ENCODE data around the gene TTBK1.

TTBK1 gene

DNA sequence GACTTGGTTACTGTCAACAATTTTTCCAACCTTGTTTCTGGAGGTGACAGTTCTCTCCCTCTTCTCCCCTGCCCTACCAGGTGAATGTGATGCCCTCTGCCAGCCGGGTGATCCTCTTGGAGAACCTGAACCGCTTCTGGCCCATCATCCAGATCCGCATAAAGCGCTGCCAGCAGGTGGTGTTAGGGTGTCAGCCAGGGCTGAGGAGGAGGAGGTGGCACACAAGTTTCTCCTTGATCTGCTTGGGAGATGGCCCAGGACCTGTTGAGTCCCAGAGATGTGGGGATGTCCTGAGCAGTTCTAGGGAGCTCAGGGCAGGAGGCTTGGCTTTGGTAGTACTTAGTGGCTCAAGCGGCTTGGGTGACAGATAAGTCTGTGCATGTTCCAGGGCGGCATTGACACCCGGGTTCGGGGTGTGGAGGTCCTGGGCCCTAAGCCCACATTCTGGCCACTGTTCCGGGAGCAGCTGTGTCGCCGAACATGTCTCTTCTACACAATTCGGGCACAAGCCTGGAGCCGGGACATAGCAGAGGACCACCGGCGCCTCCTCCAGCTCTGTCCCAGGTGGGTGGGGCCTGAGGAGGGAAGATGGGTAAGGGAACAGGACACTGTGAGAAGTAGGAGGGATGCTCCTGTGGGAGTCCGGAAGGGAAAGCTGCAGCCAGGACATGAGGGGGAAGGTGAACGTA, 40.1 kb upstream of the TTBK1 start:
- TF ChIP-seq, protein P1, sequence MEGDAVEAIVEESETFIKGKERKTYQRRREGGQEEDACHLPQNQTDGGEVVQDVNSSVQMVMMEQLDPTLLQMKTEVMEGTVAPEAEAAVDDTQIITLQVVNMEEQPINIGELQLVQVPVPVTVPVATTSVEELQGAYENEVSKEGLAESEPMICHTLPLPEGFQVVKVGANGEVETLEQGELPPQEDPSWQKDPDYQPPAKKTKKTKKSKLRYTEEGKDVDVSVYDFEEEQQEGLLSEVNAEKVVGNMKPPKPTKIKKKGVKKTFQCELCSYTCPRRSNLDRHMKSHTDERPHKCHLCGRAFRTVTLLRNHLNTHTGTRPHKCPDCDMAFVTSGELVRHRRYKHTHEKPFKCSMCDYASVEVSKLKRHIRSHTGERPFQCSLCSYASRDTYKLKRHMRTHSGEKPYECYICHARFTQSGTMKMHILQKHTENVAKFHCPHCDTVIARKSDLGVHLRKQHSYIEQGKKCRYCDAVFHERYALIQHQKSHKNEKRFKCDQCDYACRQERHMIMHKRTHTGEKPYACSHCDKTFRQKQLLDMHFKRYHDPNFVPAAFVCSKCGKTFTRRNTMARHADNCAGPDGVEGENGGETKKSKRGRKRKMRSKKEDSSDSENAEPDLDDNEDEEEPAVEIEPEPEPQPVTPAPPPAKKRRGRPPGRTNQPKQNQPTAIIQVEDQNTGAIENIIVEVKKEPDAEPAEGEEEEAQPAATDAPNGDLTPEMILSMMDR (IDR thresholded peaks at IDR 0.05; ENCODE audit: insufficient read depth, low read length): no peak
- TF ChIP-seq GABPA (IDR thresholded peaks at IDR 0.05; ENCODE audit: low read depth) (no peak), POLR2AphosphoS5 (IDR thresholded peaks at IDR 0.05; ENCODE audit: low read depth) (no peak; the same call in 1 of the 2 replicates), SPI1 (IDR thresholded peaks at IDR 0.05; ENCODE audit: borderline replicate concordance, low read depth) (no peak)
- TF ChIP-seq, protein P2, sequence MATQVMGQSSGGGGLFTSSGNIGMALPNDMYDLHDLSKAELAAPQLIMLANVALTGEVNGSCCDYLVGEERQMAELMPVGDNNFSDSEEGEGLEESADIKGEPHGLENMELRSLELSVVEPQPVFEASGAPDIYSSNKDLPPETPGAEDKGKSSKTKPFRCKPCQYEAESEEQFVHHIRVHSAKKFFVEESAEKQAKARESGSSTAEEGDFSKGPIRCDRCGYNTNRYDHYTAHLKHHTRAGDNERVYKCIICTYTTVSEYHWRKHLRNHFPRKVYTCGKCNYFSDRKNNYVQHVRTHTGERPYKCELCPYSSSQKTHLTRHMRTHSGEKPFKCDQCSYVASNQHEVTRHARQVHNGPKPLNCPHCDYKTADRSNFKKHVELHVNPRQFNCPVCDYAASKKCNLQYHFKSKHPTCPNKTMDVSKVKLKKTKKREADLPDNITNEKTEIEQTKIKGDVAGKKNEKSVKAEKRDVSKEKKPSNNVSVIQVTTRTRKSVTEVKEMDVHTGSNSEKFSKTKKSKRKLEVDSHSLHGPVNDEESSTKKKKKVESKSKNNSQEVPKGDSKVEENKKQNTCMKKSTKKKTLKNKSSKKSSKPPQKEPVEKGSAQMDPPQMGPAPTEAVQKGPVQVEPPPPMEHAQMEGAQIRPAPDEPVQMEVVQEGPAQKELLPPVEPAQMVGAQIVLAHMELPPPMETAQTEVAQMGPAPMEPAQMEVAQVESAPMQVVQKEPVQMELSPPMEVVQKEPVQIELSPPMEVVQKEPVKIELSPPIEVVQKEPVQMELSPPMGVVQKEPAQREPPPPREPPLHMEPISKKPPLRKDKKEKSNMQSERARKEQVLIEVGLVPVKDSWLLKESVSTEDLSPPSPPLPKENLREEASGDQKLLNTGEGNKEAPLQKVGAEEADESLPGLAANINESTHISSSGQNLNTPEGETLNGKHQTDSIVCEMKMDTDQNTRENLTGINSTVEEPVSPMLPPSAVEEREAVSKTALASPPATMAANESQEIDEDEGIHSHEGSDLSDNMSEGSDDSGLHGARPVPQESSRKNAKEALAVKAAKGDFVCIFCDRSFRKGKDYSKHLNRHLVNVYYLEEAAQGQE (IDR thresholded peaks at IDR 0.05; ENCODE audit: insufficient replicate concordance, low read depth): no peak
- Histone ChIP-seq H3K27ac (replicated peaks) (no peak overlapping the region), H3K27me3 (ENCODE audit: insufficient read depth, poor library complexity, severe bottlenecking) (no peaks in the 10 kb centered on the region), H3K4me3 (replicated peaks; ENCODE audit: insufficient read depth, low read length) (no peak overlapping the region)
- no peak for DNase-seq (ENCODE audit: low read depth in 1 of 2, low spot score in 1 of 2)

DNA sequence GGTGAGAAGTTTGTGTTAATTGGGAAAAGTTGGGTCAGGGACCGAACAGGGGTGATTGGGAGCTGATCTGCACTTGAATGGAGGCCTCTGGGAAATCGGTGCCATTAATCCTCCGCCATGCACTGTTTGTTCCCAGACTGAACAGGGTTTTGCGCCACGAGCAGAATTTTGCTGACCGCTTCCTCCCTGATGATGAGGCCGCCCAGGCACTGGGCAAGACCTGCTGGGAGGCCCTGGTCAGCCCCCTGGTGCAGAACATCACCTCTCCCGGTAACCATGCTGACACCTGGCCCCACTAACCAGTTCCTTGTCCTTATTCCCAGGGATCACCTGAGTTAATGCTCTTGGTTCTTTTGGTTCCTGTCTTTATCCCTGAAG, 39.6 kb upstream of the TTBK1 start:
- TF ChIP-seq, protein P2 (IDR thresholded peaks at IDR 0.05; ENCODE audit: insufficient replicate concordance, low read depth): no peak
- TF ChIP-seq SPI1 (IDR thresholded peaks at IDR 0.05; ENCODE audit: borderline replicate concordance, low read depth): no peak
- TF ChIP-seq, protein P1 (IDR thresholded peaks at IDR 0.05; ENCODE audit: insufficient read depth, low read length): no peak
- no peak for TF ChIP-seq GABPA (IDR thresholded peaks at IDR 0.05; ENCODE audit: low read depth)
- no peak for TF ChIP-seq POLR2AphosphoS5 (IDR thresholded peaks at IDR 0.05; ENCODE audit: low read depth)
- DNase-seq (ENCODE audit: low read depth in 1 of 2, low spot score in 1 of 2): no peak
- Histone ChIP-seq H3K27me3 (ENCODE audit: insufficient read depth, poor library complexity, severe bottlenecking) (no peaks in the 10 kb centered on the region), H3K4me3 (replicated peaks; ENCODE audit: insufficient read depth, low read length) (no peak overlapping the region), H3K27ac (replicated peaks) (no peak overlapping the region)

DNA sequence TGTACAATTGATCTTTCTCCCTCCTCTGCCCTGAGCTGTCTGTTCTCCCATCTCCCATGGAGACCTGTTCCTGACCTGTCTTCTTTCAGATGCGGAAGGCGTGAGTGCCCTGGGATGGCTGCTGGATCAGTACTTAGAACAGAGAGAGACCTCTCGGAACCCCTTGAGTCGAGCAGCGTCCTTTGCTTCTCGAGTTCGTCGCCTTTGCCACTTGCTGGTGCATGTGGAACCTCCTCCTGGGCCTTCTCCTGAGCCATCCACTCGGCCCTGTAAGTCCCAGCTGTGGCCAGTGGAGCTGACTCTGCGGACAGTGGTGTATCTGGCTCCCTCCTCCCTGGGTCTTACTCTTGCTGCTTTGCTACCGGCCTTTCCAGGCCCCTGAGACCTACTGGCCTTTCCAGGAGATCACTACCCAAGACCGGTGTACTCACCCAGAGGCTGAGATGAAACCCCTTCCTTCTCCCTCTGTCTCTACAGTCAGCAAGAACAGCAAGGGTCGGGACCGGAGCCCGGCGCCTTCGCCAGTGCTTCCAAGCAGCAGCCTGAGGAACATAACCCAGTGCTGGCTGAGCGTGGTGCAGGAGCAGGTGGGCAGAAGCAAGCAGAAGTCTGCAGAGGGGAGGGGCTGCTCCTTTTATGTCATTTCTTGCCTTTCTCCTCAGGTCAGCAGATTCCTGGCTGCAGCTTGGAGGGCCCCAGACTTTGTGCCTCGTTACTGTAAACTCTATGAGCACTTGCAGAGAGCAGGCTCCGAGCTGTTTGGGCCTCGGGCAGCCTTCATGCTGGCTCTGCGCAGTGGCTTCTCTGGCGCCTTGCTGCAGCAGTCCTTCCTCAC, 38.8 kb upstream of the TTBK1 start:
- Histone ChIP-seq H3K27ac (replicated peaks) (no peak overlapping the region), H3K27me3 (ENCODE audit: insufficient read depth, poor library complexity, severe bottlenecking) (no peaks in the 10 kb centered on the region), H3K4me3 (replicated peaks; ENCODE audit: insufficient read depth, low read length) (no peak overlapping the region)
- DNase-seq (ENCODE audit: low read depth in 1 of 2, low spot score in 1 of 2): no peak
- no peak for TF ChIP-seq GABPA (IDR thresholded peaks at IDR 0.05; ENCODE audit: low read depth)

DNA sequence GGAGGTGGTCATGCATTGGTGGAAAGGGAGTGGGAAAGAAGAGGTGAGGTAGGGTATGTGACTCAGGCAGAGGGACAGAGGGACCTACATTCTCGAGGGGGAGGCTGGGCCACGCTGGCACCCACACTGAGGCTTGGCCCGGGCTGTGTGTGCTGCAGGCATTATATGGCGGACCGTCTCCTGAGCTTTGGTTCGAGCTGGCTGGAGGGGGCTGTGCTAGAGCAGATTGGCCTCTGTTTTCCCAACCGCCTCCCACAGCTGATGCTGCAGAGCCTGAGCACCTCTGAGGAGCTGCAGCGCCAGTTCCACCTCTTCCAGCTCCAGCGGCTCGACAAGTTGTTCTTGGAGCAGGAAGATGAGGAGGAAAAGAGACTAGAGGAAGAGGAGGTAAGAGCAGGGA, 37.4 kb upstream of the TTBK1 start:
- DNase-seq (ENCODE audit: low read depth in 1 of 2, low spot score in 1 of 2): no peak
- no peak for TF ChIP-seq SPI1 (IDR thresholded peaks at IDR 0.05; ENCODE audit: borderline replicate concordance, low read depth)
- TF ChIP-seq, protein P2 (IDR thresholded peaks at IDR 0.05; ENCODE audit: insufficient replicate concordance, low read depth): no peak
- TF ChIP-seq POLR2AphosphoS5 (IDR thresholded peaks at IDR 0.05; ENCODE audit: low read depth): no peak
- TF ChIP-seq GABPA (IDR thresholded peaks at IDR 0.05; ENCODE audit: low read depth): no peak
- TF ChIP-seq, protein P1 (IDR thresholded peaks at IDR 0.05; ENCODE audit: insufficient read depth, low read length): no peak
- Histone ChIP-seq H3K27ac (replicated peaks) (no peak overlapping the region), H3K4me3 (replicated peaks; ENCODE audit: insufficient read depth, low read length) (no peak overlapping the region), H3K27me3 (ENCODE audit: insufficient read depth, poor library complexity, severe bottlenecking) (no peaks in the 10 kb centered on the region)
